HEK293 (cell line): Measurements from ENCODE around the gene NCKAP5.

Source experiments
- CTCF ChIA-PET: fragments of 350-600 bp; formaldehyde crosslinking; extraction: SDS; loops from one replicate; lab custom pipeline; 2021; ENCODE audit warnings: antibody characterized with exemption; lab: Yijun Ruan, JAX
- POLR2A ChIA-PET: fragments of 300-600 bp; formaldehyde crosslinking; extraction: SDS; loops from one replicate; lab custom pipeline; 2020; ENCODE audit warnings: antibody characterized with exemption, inconsistent platforms; lab: Yijun Ruan, JAX
- H3K27ac ChIP-seq: fragments of 200-500 bp; sonication (Bioruptor generic); 2 replicates; pipeline ENCODE4 v1.5.1; 2014; ENCODE audit warnings: low read depth, low read length, control low read depth, inconsistent platforms; ENCODE audit errors: extremely low read depth
- H3K36me3 ChIP-seq, 2 experiments: fragments of 200-500 bp in 1 of 2; sonication (Bioruptor generic) in 1 of 2; 1 replicate in 1 of 2; 2 replicates in 1 of 2; pipeline ENCODE4 v1.5.1; 2014 to 2017; ENCODE audit warnings: inconsistent platforms in 2 of 2, low read length in 2 of 2; ENCODE audit not compliant: control insufficient read depth in 2 of 2, insufficient read depth in 1 of 2
- H3K4me1 ChIP-seq: fragments of 200-500 bp; sonication (Bioruptor generic); 2 replicates; pipeline ENCODE4 v1.5.1; 2014; ENCODE audit warnings: mild to moderate bottlenecking, low read length, inconsistent platforms; ENCODE audit not compliant: control insufficient read depth, insufficient read depth
- H3K4me3 ChIP-seq: 2 replicates; pipeline ENCODE4 v1.5.1; 2011; ENCODE audit warnings: low read depth, mild to moderate bottlenecking, control low read depth, low read length, moderate library complexity
- H3K9me3 ChIP-seq: fragments of 200-500 bp; sonication (Bioruptor generic); 2 replicates; pipeline ENCODE4 v1.5.1; 2014; ENCODE audit warnings: low read depth, low read length, inconsistent platforms; ENCODE audit not compliant: control insufficient read depth, insufficient read depth
- BCL11B ChIP-seq: fragments of 450-650 bp; formaldehyde crosslinking; IDR thresholded peaks from 2 replicates; pipeline ENCODE4 v1.5.1; 2016; ENCODE audit warnings: low read depth, missing biosample characterization, missing genetic modification characterization
- IKZF3 ChIP-seq: fragments of 450-650 bp; IDR thresholded peaks from 2 replicates; pipeline ENCODE4 v1.5.0; 2018; ENCODE audit warnings: missing biosample characterization, mild to moderate bottlenecking, missing genetic modification characterization, moderate library complexity
- OVOL3 ChIP-seq: fragments of 450-650 bp; formaldehyde crosslinking; IDR thresholded peaks from 2 replicates; pipeline ENCODE4 v1.5.1; 2016; ENCODE audit warnings: missing biosample characterization, missing genetic modification characterization
- SP7 ChIP-seq: fragments of 450-650 bp; formaldehyde crosslinking; IDR thresholded peaks from 2 replicates; pipeline ENCODE4 v1.5.1; 2016; ENCODE audit warnings: missing biosample characterization, missing genetic modification characterization
- ZBTB1 ChIP-seq: fragments of 450-650 bp; formaldehyde crosslinking; IDR thresholded peaks from 2 replicates; pipeline ENCODE4 v1.5.1; 2016; ENCODE audit warnings: missing biosample characterization, missing genetic modification characterization
- ZBTB7A ChIP-seq: fragments of 450-650 bp; formaldehyde crosslinking; IDR thresholded peaks from 2 replicates; pipeline ENCODE4 v1.5.1; 2016; ENCODE audit warnings: low read depth, missing biosample characterization, missing genetic modification characterization
- ZNF121 ChIP-seq: fragments of 450-650 bp; formaldehyde crosslinking; IDR thresholded peaks from 2 replicates; pipeline ENCODE4 v1.5.1; 2016; ENCODE audit warnings: missing biosample characterization, missing genetic modification characterization
- ZNF157 ChIP-seq: fragments of 450-650 bp; formaldehyde crosslinking; IDR thresholded peaks from 2 replicates; pipeline ENCODE4 v1.5.1; 2016; ENCODE audit warnings: missing biosample characterization, missing genetic modification characterization
- ZNF341 ChIP-seq: fragments of 450-650 bp; formaldehyde crosslinking; IDR thresholded peaks from 2 replicates; pipeline ENCODE4; 2016; ENCODE audit warnings: low read depth, missing biosample characterization, missing genetic modification characterization
- ZNF555 ChIP-seq: fragments of 450-650 bp; formaldehyde crosslinking; conservative IDR thresholded peaks from 2 replicates; pipeline ENCODE4 v1.5.1; 2017; ENCODE audit warnings: missing biosample characterization, mild to moderate bottlenecking, missing genetic modification characterization, inconsistent platforms
- ZNF558 ChIP-seq: fragments of 450-650 bp; formaldehyde crosslinking; IDR thresholded peaks from 2 replicates; pipeline ENCODE4 v1.5.1; 2016; ENCODE audit warnings: missing biosample characterization, missing genetic modification characterization
- ZNF76 ChIP-seq: fragments of 450-650 bp; formaldehyde crosslinking; IDR thresholded peaks from 2 replicates; pipeline ENCODE4; 2016; ENCODE audit warnings: low read depth, missing biosample characterization, missing genetic modification characterization, borderline replicate concordance
- ZNF768 ChIP-seq: fragments of 450-650 bp; formaldehyde crosslinking; IDR thresholded peaks from 2 replicates; pipeline ENCODE4 v1.5.1; 2018; ENCODE audit warnings: missing biosample characterization, mild to moderate bottlenecking, missing genetic modification characterization
- ZNF776 ChIP-seq: fragments of 450-650 bp; formaldehyde crosslinking; IDR thresholded peaks from 2 replicates; pipeline ENCODE4 v1.5.0; 2017; ENCODE audit warnings: missing biosample characterization, missing genetic modification characterization, borderline replicate concordance
- ZNF777 ChIP-seq: fragments of 450-650 bp; formaldehyde crosslinking; IDR thresholded peaks from 2 replicates; pipeline ENCODE4 v1.5.1; 2017; ENCODE audit warnings: missing biosample characterization, missing genetic modification characterization, borderline replicate concordance
- ZNF830 ChIP-seq: fragments of 450-650 bp; IDR thresholded peaks from 2 replicates; pipeline ENCODE4 v1.5.0; 2018; ENCODE audit warnings: missing biosample characterization, missing genetic modification characterization, low read depth, mild to moderate bottlenecking, moderate library complexity
- TF ChIP-seq, protein P1 (sequence below): fragments of 450-650 bp; formaldehyde crosslinking; conservative IDR thresholded peaks from 2 replicates; pipeline ENCODE4 v1.5.1; 2016; ENCODE audit warnings: low read depth, missing biosample characterization, missing genetic modification characterization
- TF ChIP-seq, protein P2 (sequence below): fragments of 450-650 bp; formaldehyde crosslinking; IDR thresholded peaks from 2 replicates; pipeline ENCODE4 v1.5.1; 2016; ENCODE audit warnings: missing biosample characterization, missing genetic modification characterization, borderline replicate concordance

Gene NCKAP5

DNA sequence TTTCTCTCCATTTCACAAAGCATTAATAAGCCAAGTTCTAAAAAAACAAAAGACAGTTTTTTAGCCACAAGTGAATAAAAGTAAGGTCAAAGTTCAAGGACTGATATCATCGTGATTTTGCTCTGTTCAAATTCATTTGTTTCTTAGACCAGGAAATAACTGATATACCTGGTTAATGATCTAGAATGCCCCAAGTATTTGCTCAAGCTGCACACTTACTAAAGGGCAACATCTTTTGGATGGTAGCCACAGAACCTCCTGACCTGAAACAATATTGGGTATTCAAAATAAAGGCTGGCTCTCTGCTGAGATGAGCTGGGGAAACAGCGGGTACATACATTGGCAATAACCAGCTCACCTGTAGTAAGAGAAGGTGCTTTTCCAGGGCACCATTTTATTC, 583.5 kb downstream of the NCKAP5 start (continued):
- TF ChIP-seq, protein P1, sequence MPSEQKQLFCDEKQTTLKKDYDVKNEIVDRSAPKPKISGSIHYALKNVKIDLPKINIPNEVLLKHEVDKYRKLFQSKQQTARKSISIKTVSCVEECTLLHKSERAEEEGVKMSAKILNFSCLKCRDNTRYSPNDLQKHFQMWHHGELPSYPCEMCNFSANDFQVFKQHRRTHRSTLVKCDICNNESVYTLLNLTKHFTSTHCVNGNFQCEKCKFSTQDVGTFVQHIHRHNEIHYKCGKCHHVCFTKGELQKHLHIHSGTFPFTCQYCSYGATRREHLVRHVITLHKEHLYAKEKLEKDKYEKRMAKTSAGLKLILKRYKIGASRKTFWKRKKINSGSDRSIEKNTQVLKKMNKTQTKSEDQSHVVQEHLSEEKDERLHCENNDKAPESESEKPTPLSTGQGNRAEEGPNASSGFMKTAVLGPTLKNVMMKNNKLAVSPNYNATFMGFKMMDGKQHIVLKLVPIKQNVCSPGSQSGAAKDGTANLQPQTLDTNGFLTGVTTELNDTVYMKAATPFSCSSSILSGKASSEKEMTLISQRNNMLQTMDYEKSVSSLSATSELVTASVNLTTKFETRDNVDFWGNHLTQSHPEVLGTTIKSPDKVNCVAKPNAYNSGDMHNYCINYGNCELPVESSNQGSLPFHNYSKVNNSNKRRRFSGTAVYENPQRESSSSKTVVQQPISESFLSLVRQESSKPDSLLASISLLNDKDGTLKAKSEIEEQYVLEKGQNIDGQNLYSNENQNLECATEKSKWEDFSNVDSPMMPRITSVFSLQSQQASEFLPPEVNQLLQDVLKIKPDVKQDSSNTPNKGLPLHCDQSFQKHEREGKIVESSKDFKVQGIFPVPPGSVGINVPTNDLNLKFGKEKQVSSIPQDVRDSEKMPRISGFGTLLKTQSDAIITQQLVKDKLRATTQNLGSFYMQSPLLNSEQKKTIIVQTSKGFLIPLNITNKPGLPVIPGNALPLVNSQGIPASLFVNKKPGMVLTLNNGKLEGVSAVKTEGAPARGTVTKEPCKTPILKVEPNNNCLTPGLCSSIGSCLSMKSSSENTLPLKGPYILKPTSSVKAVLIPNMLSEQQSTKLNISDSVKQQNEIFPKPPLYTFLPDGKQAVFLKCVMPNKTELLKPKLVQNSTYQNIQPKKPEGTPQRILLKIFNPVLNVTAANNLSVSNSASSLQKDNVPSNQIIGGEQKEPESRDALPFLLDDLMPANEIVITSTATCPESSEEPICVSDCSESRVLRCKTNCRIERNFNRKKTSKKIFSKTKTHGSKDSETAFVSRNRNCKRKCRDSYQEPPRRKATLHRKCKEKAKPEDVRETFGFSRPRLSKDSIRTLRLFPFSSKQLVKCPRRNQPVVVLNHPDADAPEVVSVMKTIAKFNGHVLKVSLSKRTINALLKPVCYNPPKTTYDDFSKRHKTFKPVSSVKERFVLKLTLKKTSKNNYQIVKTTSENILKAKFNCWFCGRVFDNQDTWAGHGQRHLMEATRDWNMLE (tag by site-specific recombination), result no peak
- TF ChIP-seq ZNF777 (tag by site-specific recombination) (no peak), BCL11B (no peak)
- TF ChIP-seq, all 188 proteins: peak for 0

DNA sequence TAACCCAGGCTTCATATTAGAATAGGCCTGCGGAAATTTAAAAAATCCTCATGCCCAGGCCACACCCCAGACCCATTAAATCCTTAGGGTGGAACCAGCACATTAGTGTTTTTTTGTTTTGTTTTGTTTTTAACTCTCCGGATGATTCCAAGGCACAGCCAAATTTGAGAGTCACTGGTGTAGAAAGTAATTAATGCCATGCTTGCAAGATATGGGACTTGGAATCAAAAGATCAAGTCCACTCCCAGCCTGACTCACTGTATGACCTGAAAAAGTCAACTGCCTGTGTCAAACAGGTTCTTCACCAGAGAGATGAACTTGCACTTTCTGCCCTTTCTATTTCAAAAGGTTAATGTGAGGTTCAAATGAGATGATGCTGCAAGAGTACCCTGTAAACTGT, 588.0 kb downstream of the NCKAP5 start:
- ChIA-PET CTCF (no interaction called here), POLR2A (no interaction called here)
- Histone ChIP-seq H3K4me3 (no peak overlapping the region), H3K4me1 (no peaks in the 10 kb centered on the region), H3K36me3 (no peaks in the 10 kb centered on the region), H3K9me3 (no peaks in the 10 kb centered on the region), H3K27ac (no peak overlapping the region)
- TF ChIP-seq ZNF558, result no peak
- TF ChIP-seq ZNF555 (tag by site-specific recombination), result no peak
- TF ChIP-seq ZBTB1 (tag by site-specific recombination), result no peak
- no peak for TF ChIP-seq ZNF830
- TF ChIP-seq OVOL3 (tag by site-specific recombination), result no peak
- no peak for TF ChIP-seq SP7 (tag by site-specific recombination)
- no peak for TF ChIP-seq IKZF3 (tag by site-specific recombination)
- TF ChIP-seq, protein P2, sequence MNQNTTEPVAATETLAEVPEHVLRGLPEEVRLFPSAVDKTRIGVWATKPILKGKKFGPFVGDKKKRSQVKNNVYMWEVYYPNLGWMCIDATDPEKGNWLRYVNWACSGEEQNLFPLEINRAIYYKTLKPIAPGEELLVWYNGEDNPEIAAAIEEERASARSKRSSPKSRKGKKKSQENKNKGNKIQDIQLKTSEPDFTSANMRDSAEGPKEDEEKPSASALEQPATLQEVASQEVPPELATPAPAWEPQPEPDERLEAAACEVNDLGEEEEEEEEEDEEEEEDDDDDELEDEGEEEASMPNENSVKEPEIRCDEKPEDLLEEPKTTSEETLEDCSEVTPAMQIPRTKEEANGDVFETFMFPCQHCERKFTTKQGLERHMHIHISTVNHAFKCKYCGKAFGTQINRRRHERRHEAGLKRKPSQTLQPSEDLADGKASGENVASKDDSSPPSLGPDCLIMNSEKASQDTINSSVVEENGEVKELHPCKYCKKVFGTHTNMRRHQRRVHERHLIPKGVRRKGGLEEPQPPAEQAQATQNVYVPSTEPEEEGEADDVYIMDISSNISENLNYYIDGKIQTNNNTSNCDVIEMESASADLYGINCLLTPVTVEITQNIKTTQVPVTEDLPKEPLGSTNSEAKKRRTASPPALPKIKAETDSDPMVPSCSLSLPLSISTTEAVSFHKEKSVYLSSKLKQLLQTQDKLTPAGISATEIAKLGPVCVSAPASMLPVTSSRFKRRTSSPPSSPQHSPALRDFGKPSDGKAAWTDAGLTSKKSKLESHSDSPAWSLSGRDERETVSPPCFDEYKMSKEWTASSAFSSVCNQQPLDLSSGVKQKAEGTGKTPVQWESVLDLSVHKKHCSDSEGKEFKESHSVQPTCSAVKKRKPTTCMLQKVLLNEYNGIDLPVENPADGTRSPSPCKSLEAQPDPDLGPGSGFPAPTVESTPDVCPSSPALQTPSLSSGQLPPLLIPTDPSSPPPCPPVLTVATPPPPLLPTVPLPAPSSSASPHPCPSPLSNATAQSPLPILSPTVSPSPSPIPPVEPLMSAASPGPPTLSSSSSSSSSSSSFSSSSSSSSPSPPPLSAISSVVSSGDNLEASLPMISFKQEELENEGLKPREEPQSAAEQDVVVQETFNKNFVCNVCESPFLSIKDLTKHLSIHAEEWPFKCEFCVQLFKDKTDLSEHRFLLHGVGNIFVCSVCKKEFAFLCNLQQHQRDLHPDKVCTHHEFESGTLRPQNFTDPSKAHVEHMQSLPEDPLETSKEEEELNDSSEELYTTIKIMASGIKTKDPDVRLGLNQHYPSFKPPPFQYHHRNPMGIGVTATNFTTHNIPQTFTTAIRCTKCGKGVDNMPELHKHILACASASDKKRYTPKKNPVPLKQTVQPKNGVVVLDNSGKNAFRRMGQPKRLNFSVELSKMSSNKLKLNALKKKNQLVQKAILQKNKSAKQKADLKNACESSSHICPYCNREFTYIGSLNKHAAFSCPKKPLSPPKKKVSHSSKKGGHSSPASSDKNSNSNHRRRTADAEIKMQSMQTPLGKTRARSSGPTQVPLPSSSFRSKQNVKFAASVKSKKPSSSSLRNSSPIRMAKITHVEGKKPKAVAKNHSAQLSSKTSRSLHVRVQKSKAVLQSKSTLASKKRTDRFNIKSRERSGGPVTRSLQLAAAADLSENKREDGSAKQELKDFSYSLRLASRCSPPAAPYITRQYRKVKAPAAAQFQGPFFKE (tag by site-specific recombination), result no peak
- TF ChIP-seq ZNF776 (tag by site-specific recombination), result no peak
- no peak for TF ChIP-seq ZNF341 (tag by site-specific recombination)
- no peak for TF ChIP-seq ZNF157 (tag by site-specific recombination)
- TF ChIP-seq ZNF768, result no peak
- TF ChIP-seq ZBTB7A, result no peak
- TF ChIP-seq ZNF121 (tag by site-specific recombination), result no peak
- no peak for TF ChIP-seq ZNF76 (tag by site-specific recombination)
